PFSK-1 (cell line): ENCODE results near the gene HMX1.

Source experiments
- FOXP2 ChIP-seq: optimal IDR thresholded peaks from 2 replicates; pipeline ENCODE3; 2011; ENCODE audit warnings: borderline replicate concordance, control low read depth, inconsistent platforms; ENCODE audit not compliant: insufficient read depth; ENCODE audit errors: extremely low read length, extremely low read depth
- POLR2AphosphoS5 ChIP-seq: IDR thresholded peaks from 2 replicates; pipeline ENCODE4 v1.6.1; 2012; ENCODE audit warnings: low read depth, mild to moderate bottlenecking, control low read depth, low read length, moderate library complexity
- SIN3A ChIP-seq: IDR thresholded peaks from 2 replicates; pipeline ENCODE4 v1.6.1; 2012; ENCODE audit warnings: mild to moderate bottlenecking, low read length, moderate library complexity, borderline replicate concordance; ENCODE audit not compliant: insufficient read depth
- TAF1 ChIP-seq: IDR thresholded peaks from 2 replicates; pipeline ENCODE4 v1.6.1; 2012; ENCODE audit warnings: low read length, control low read depth, borderline replicate concordance; ENCODE audit not compliant: insufficient read depth
- TF ChIP-seq, protein P1 (sequence below), 2 experiments: IDR thresholded peaks; 2 replicates each; pipeline versions ENCODE4 v1.6.1 to v1.8.0; 2011 to 2012; ENCODE audit warnings: low read depth in 2 of 2, low read length in 2 of 2, control low read depth in 1 of 2, inconsistent platforms in 1 of 2, mild to moderate bottlenecking in 1 of 2, moderate library complexity in 1 of 2; ENCODE audit not compliant: insufficient read depth in 1 of 2

The HMX1 gene

GRCh38 chr4:8817813-8818062 lies 53.9 kb downstream of the HMX1 start:
- TF ChIP-seq SIN3A, result no peak
- TF ChIP-seq FOXP2, result no peak
- TF ChIP-seq, protein P1, sequence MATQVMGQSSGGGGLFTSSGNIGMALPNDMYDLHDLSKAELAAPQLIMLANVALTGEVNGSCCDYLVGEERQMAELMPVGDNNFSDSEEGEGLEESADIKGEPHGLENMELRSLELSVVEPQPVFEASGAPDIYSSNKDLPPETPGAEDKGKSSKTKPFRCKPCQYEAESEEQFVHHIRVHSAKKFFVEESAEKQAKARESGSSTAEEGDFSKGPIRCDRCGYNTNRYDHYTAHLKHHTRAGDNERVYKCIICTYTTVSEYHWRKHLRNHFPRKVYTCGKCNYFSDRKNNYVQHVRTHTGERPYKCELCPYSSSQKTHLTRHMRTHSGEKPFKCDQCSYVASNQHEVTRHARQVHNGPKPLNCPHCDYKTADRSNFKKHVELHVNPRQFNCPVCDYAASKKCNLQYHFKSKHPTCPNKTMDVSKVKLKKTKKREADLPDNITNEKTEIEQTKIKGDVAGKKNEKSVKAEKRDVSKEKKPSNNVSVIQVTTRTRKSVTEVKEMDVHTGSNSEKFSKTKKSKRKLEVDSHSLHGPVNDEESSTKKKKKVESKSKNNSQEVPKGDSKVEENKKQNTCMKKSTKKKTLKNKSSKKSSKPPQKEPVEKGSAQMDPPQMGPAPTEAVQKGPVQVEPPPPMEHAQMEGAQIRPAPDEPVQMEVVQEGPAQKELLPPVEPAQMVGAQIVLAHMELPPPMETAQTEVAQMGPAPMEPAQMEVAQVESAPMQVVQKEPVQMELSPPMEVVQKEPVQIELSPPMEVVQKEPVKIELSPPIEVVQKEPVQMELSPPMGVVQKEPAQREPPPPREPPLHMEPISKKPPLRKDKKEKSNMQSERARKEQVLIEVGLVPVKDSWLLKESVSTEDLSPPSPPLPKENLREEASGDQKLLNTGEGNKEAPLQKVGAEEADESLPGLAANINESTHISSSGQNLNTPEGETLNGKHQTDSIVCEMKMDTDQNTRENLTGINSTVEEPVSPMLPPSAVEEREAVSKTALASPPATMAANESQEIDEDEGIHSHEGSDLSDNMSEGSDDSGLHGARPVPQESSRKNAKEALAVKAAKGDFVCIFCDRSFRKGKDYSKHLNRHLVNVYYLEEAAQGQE (IDR thresholded peaks at IDR 0.05; ENCODE audit: insufficient read depth in 1 of 2, low read depth in 2 of 2, low read length in 2 of 2), result no peak
- no peak for TF ChIP-seq POLR2AphosphoS5
- TF ChIP-seq TAF1, result no peak

- TF ChIP-seq FOXP2 (no peak), SIN3A (no peak), TAF1 (no peak), POLR2AphosphoS5 (no peak)
- TF ChIP-seq, protein P1 (IDR thresholded peaks at IDR 0.05; ENCODE audit: insufficient read depth in 1 of 2, low read depth in 2 of 2, low read length in 2 of 2), result no peak
Observed at GRCh38 chr4:8817096-8817812, 54.4 kb downstream of the HMX1 start.
